B cell (primary cell): ENCODE measurements around the gene ANO9. TPM values are rescaled to one million over a fixed set of nuclear protein-coding genes. Genes with fewer than 3 reads are reported as not detected.

Experiments used
- ATAC-seq: fragments of 200-7000 bp; cut with Tn5 transposase; one replicate; pipeline ENCODE4 v1.10.0; 2021; ENCODE audit warnings: low read depth, mild to moderate bottlenecking, moderate number of reproducible peaks, moderate library complexity
- CTCF ChIA-PET: fragments of 350-600 bp; sonication (Branson Sonifier 250); formaldehyde crosslinking; loops from one replicate; lab custom pipeline; 2021; ENCODE audit warnings: antibody characterized with exemption, inconsistent platforms; lab: Charles Lee
- POLR2A ChIA-PET: fragments of 350-600 bp; sonication (Branson Sonifier 250); formaldehyde crosslinking; loops from one replicate; lab custom pipeline; 2021; ENCODE audit warnings: antibody characterized with exemption; lab: Charles Lee
- DNase-seq: peaks from one replicate; pipeline ENCODE4 v3.0.0; 2013
- H2AFZ ChIP-seq: 2 replicates; pipeline ENCODE4 v1.6.1; 2012; ENCODE audit warnings: mild to moderate bottlenecking, low read depth, low read length; ENCODE audit not compliant: insufficient read depth, poor library complexity, severe bottlenecking
- H3K27ac ChIP-seq, 2 donors: 1 replicate in 1 of 2; 2 replicates in 1 of 2; pipeline ENCODE4 v1.5.1; 2012 to 2013; ENCODE audit warnings: low read length in 2 of 2, mild to moderate bottlenecking in 2 of 2, moderate library complexity in 1 of 2
- H3K27me3 ChIP-seq, 4 experiments: fragments of 200-600 bp in 1 of 4; sonication (generic) in 1 of 4; replicated peaks in 1 of 4; 1 replicate in 2 of 4; 2 replicates in 2 of 4; pipeline versions ENCODE4 v1.6.1 to v1.7.0; 2013 to 2016; ENCODE audit warnings: low read length in 3 of 4, mild to moderate bottlenecking in 2 of 4, mixed read lengths in 1 of 4, moderate library complexity in 1 of 4; ENCODE audit not compliant: insufficient read depth in 4 of 4, control insufficient read depth in 3 of 4; ENCODE audit errors: control extremely low read depth in 1 of 4
- H3K36me3 ChIP-seq, 2 experiments: replicated peaks in 1 of 2; 1 replicate in 1 of 2; 2 replicates in 1 of 2; pipeline versions ENCODE4 v1.6.1 to v1.7.1; 2013; ENCODE audit warnings: low read length in 1 of 2; ENCODE audit not compliant: insufficient read depth in 2 of 2, control insufficient read depth in 1 of 2; ENCODE audit errors: control extremely low read depth in 1 of 2, extremely low read depth in 1 of 2
- H3K4me1 ChIP-seq, 2 donors: fragments of 200-600 bp in 1 of 2; sonication (generic) in 1 of 2; 1 replicate in 1 of 2; 2 replicates in 1 of 2; pipeline versions ENCODE4 v1.5.1 to v1.6.1; 2013 to 2017; ENCODE audit warnings: low read length in 2 of 2; ENCODE audit not compliant: control insufficient read depth in 2 of 2, insufficient read depth in 2 of 2
- H3K4me2 ChIP-seq: replicated peaks from 2 replicates; pipeline ENCODE3; 2012; ENCODE audit warnings: mild to moderate bottlenecking, low read depth, low read length; ENCODE audit not compliant: poor library complexity, severe bottlenecking
- H3K4me3 ChIP-seq, 5 experiments: fragments of 200-600 bp in 1 of 5; sonication (generic) in 1 of 5; 1 replicate in 3 of 5; 2 replicates in 2 of 5; pipeline versions ENCODE4 v1.5.1 to v1.7.0; 2011 to 2016; ENCODE audit warnings: low read length in 4 of 5, mild to moderate bottlenecking in 4 of 5, low read depth in 2 of 5, control low read depth in 1 of 5, moderate library complexity in 1 of 5; ENCODE audit not compliant: insufficient read depth in 1 of 5; ENCODE audit errors: control extremely low read depth in 1 of 5, extremely low read depth in 1 of 5
- H3K79me2 ChIP-seq: fragments of 200-600 bp; sonication (generic); one replicate; pipeline ENCODE4 v1.6.0; 2016; ENCODE audit warnings: low read length; ENCODE audit not compliant: control insufficient read depth, insufficient read depth
- H3K9ac ChIP-seq: fragments of 200-600 bp; sonication (generic); 2 replicates; pipeline ENCODE4 v1.6.1; 2017; ENCODE audit warnings: mild to moderate bottlenecking, low read length, moderate library complexity
- H3K9me3 ChIP-seq, 3 donors: one replicate each; pipeline versions ENCODE4 v1.6.1 to v1.7.1; 2013; ENCODE audit warnings: low read length in 2 of 3; ENCODE audit not compliant: control insufficient read depth in 2 of 3, insufficient read depth in 1 of 3; ENCODE audit errors: control extremely low read depth in 1 of 3
- H4K20me1 ChIP-seq: 2 replicates; pipeline ENCODE4 v1.6.0; 2012; ENCODE audit warnings: mild to moderate bottlenecking, low read length; ENCODE audit not compliant: insufficient read depth, control insufficient read depth, poor library complexity, severe bottlenecking
- H3K27ac Mint-ChIP-seq: one replicate; pipeline ENCODE4 v1.8.0; 2021; ENCODE audit warnings: mixed read lengths
- H3K27me3 Mint-ChIP-seq: one replicate; pipeline ENCODE4 v1.8.0; 2021; ENCODE audit warnings: mixed read lengths
- H3K4me1 Mint-ChIP-seq: one replicate; pipeline ENCODE4 v1.8.0; 2021; ENCODE audit warnings: mixed read lengths
- H3K4me3 Mint-ChIP-seq: one replicate; pipeline ENCODE4 v1.8.0; 2021; ENCODE audit warnings: mixed read lengths
- H3K9me3 Mint-ChIP-seq: one replicate; pipeline ENCODE4 v1.8.0; 2022; ENCODE audit warnings: mixed read lengths; ENCODE audit not compliant: insufficient read depth
- CTCF ChIP-seq: fragments of 200-600 bp; IDR thresholded peaks from one replicate; pipeline ENCODE4 v1.8.0; 2022; ENCODE audit warnings: antibody characterized with exemption, mild to moderate bottlenecking
- EZH2 ChIP-seq: IDR thresholded peaks from 2 replicates; pipeline ENCODE4 v1.6.1; 2012; ENCODE audit warnings: borderline replicate concordance, low read depth, mild to moderate bottlenecking, moderate library complexity, low read length; ENCODE audit not compliant: insufficient read depth, poor library complexity, severe bottlenecking
- WGBS: methylation state at CpG from one replicate; pipeline ENCODE4 v1.1.5; 2013; ENCODE audit warnings: missing lambda C conversion rate; ENCODE audit not compliant: insufficient coverage; 5-methylcytosine and 5-hydroxymethylcytosine counted together
- intact Hi-C: fragments of 100-400 bp; cut with micrococcal nuclease; formaldehyde crosslinking; loops from one replicate; pipeline ENCODE4 v1.10.0; 2022
- polyA plus RNA-seq: library from polyadenylated mRNA; depleted of rRNA; stranded (reverse); fragments of >200 nt; gene quantifications from 2 replicates; pipeline ENCODE4 v1.2.3, GENCODE V29; 2012
- total RNA-seq, 2 donors: library from RNA; stranded (reverse); fragments of 120-200 nt in 1 of 2; gene quantifications; 1 replicate in 1 of 2; 2 replicates in 1 of 2; pipeline versions ENCODE4 v1.2.3 to v1.2.4, GENCODE V29; 2013 to 2022

Gene ANO9
- total and polyA plus RNA-seq, 2 donors (not counting 1 experiment from before 2014, with no cell fraction given), result 62.0 to 107 TPM

- Histone ChIP-seq H3K79me2 (no peaks in the 10 kb centered on the region), H3K36me3 (no peaks in the 10 kb centered on the region), H3K27me3 (peaks cover 0 to 4% (median 0%) of the 10 kb centered on the region in 4 experiments), H2AFZ (no peak overlapping the region), H3K4me3 (no peak overlapping the region), H3K9ac (no peak overlapping the region), H3K27ac (no peak overlapping the region), H3K4me2 (no peak overlapping the region), H4K20me1 (no peaks in the 10 kb centered on the region), H3K9me3 (peaks cover 0 to under 1% (median 0%) of the 10 kb centered on the region in 3 donors), H3K4me1 (peaks cover 12 to 15% of the 10 kb centered on the region in 2 donors)
- ChIA-PET CTCF (no interaction called here), POLR2A (no interaction called here)
- peaks cover 2% of the 10 kb centered on the region for H3K4me1 Mint-ChIP-seq
- H3K9me3 Mint-ChIP-seq, result no peaks in the 10 kb centered on the region
- no peak overlapping the region for H3K4me3 Mint-ChIP-seq
- H3K27ac Mint-ChIP-seq, result no peak overlapping the region
- no peaks in the 10 kb centered on the region for H3K27me3 Mint-ChIP-seq
- intact Hi-C loops, result no loop called here
- no peak for TF ChIP-seq EZH2
- no peak for TF ChIP-seq CTCF
- DNase-seq (no peak), ATAC-seq (no peak)
- 92% methylated on average over 10 of the region's 17 CpGs for WGBS
Observed at GRCh38 chr11:393219-394033, 48.4 kb downstream of the ANO9 start.

- ChIA-PET CTCF (no interaction called here), POLR2A (no interaction called here)
- Mint-ChIP-seq H3K27me3 (no peaks in the 10 kb centered on the region), H3K9me3 (no peaks in the 10 kb centered on the region), H3K4me3 (no peak overlapping the region), H3K4me1 (peaks cover 3% of the 10 kb centered on the region), H3K27ac (no peak overlapping the region)
- Histone ChIP-seq H3K4me1 (peaks cover 7 to 10% of the 10 kb centered on the region in 2 donors), H3K36me3 (no peaks in the 10 kb centered on the region), H4K20me1 (no peaks in the 10 kb centered on the region), H3K27ac (no peak overlapping the region), H2AFZ (no peak overlapping the region), H3K4me3 (no peak overlapping the region), H3K4me2 (no peak overlapping the region), H3K9me3 (peaks cover 0 to 12% (median 0%) of the 10 kb centered on the region in 3 donors), H3K27me3 (peaks cover 0 to 4% (median 0%) of the 10 kb centered on the region in 4 experiments), H3K9ac (no peak overlapping the region), H3K79me2 (no peaks in the 10 kb centered on the region)
- no peak for ATAC-seq
- no peak for DNase-seq
- intact Hi-C loops, result no loop called here
- WGBS, result 95% methylated on average over 25 of the region's 36 CpGs
- TF ChIP-seq CTCF, result no peak
- TF ChIP-seq EZH2, result no peak
Observed at GRCh38 chr11:392102-392777, 49.6 kb downstream of the ANO9 start.
